ENCODE measurements around the gene CDKN2B-AS1. TPM values are rescaled to one million over a fixed set of nuclear protein-coding genes. Genes with fewer than 3 reads are reported as not detected.
"Not testable (repeated sequence)": the region's sequence is repeated elsewhere in the genome, so short reads cannot be mapped to it uniquely, and the experiment has no call there.

CDKN2B-AS1 gene
- total RNA-seq, 1 donor from 2014 or later = 0.53 TPM

DNA sequence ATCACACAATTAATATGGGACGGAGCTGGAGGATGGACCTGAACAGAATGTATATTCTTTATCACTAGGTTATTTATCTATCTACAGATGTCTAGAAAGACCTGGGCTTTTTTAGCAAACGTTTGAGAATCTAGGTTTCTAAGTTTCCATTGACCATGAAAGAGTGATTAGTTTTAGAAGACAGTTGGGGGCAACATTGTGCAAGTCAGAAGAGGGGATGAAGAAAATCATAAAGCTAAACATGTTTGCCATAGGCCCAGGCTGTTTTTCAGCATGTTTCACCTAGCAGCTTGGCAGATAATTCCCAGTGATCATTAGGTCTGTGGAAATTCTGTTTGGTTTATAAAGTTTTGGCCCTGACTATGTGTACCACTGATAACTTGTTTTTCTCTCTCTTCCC is 58.6 kb downstream of the CDKN2B-AS1 start:
- Histone ChIP-seq H3K36me3 (ENCODE audit: control insufficient read depth, insufficient read depth, low read length) (no peaks in the 10 kb centered on the region), H3K4me3 (ENCODE audit: low read depth, low read length) (no peak overlapping the region), H3K27me3 (ENCODE audit: control insufficient read depth, insufficient read depth, low read length) (no peaks in the 10 kb centered on the region)
- FAIRE-seq = no peak
- DNase-seq (ENCODE audit: low read depth) = no peak
- TF ChIP-seq, protein P1, sequence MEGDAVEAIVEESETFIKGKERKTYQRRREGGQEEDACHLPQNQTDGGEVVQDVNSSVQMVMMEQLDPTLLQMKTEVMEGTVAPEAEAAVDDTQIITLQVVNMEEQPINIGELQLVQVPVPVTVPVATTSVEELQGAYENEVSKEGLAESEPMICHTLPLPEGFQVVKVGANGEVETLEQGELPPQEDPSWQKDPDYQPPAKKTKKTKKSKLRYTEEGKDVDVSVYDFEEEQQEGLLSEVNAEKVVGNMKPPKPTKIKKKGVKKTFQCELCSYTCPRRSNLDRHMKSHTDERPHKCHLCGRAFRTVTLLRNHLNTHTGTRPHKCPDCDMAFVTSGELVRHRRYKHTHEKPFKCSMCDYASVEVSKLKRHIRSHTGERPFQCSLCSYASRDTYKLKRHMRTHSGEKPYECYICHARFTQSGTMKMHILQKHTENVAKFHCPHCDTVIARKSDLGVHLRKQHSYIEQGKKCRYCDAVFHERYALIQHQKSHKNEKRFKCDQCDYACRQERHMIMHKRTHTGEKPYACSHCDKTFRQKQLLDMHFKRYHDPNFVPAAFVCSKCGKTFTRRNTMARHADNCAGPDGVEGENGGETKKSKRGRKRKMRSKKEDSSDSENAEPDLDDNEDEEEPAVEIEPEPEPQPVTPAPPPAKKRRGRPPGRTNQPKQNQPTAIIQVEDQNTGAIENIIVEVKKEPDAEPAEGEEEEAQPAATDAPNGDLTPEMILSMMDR (IDR thresholded peaks at IDR 0.05; ENCODE audit: insufficient read depth, low read length, severe bottlenecking) = no peak

DNA sequence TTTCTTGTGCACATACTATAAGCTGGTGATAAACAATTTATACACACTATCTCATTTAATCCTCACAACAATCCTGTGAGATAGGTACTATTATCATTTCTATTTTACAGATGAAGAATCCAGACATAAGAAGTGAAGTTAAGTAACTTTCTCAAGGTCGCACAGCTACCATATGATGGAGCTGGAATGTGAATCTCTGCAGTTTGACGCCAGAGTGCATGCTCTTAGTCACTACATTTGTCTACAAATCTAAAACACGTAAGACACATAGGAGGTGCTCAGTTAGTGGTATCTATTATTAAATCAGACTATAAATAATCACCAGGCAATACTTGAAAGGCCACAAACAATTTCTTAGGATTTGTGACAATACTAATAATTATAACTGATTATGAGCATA is 59.5 kb downstream of the CDKN2B-AS1 start:
- FAIRE-seq = no peak
- Histone ChIP-seq H3K4me3 (ENCODE audit: low read depth, low read length) (no peak overlapping the region), H3K36me3 (ENCODE audit: control insufficient read depth, insufficient read depth, low read length) (no peaks in the 10 kb centered on the region), H3K27me3 (ENCODE audit: control insufficient read depth, insufficient read depth, low read length) (no peaks in the 10 kb centered on the region)
- TF ChIP-seq, protein P1 (IDR thresholded peaks at IDR 0.05; ENCODE audit: insufficient read depth, low read length, severe bottlenecking) = no peak
- DNase-seq (ENCODE audit: low read depth) = no peak

DNA sequence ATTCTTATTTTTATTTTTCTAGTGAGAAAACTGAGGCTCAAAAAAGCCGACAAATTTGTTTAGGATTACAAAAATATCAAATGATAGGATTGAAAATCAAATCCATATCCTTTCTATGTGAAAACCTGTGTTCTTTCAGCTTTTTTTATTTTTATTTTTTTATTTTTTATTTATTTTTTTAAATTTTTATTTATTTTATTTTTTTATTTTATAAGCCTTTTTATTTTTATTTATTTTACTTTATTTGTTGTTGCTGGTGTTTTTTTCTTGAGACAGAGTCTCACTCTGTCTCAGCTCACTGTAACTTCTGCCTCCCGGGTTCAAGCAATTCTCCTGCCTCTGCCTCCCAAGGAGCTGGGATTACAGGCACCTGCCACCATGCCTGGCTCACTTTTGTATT is 59.9 kb downstream of the CDKN2B-AS1 start:
- TF ChIP-seq, protein P1 (IDR thresholded peaks at IDR 0.05; ENCODE audit: insufficient read depth, low read length, severe bottlenecking) = no peak
- Histone ChIP-seq H3K27me3 (ENCODE audit: control insufficient read depth, insufficient read depth, low read length) (no peaks in the 10 kb centered on the region), H3K4me3 (ENCODE audit: low read depth, low read length) (no peak overlapping the region), H3K36me3 (ENCODE audit: control insufficient read depth, insufficient read depth, low read length) (no peaks in the 10 kb centered on the region)
- FAIRE-seq (no peak), DNase-seq (ENCODE audit: low read depth) (no peak)

DNA sequence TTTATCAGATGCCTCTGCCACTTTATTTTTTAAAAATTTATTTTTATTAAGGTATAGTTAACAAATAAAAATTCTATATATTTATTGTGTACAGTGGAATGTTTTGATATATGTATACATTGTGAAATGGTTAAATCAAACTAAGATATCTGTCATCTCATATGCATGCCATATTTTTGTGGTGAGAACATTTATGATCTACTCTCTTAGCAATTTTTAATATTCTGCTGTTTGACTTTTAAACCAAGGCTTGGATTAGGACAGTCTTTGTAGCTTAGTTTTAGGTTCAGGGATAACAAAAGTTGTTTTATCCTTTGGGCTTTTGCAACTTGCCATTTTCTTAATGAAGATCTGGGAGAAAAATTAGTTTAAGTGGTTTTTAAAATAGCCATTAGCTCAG is 60.5 kb downstream of the CDKN2B-AS1 start:
- Histone ChIP-seq H3K4me3 (ENCODE audit: low read depth, low read length) (no peak overlapping the region), H3K36me3 (ENCODE audit: control insufficient read depth, insufficient read depth, low read length) (no peaks in the 10 kb centered on the region), H3K27me3 (ENCODE audit: control insufficient read depth, insufficient read depth, low read length) (no peaks in the 10 kb centered on the region)
- peak; percentile 51 for DNase-seq (ENCODE audit: low read depth)
- TF ChIP-seq, protein P1 (IDR thresholded peaks at IDR 0.05; ENCODE audit: insufficient read depth, low read length, severe bottlenecking) = no peak
- FAIRE-seq = no peak

DNA sequence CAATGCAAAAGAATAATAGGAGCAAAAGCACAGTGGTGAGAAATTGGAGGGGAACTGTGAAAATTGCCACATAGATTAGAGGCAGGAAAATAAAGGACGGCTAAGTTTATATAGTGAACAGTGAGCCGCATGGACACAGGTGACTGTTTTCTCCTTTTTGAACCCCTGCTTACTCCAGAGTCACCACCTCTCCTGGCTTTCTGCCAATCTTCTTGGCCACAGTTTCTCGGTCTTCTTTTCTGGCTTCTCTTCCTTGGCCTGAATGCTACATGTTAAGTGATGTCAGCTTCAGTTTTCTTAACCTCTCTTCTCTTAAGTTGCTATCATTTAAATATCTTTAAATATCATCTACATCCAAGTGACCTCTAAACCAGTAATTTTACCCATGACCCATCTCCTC is 61.8 kb downstream of the CDKN2B-AS1 start:
- Histone ChIP-seq H3K4me3 (ENCODE audit: low read depth, low read length) (no peak overlapping the region), H3K27me3 (ENCODE audit: control insufficient read depth, insufficient read depth, low read length) (no peaks in the 10 kb centered on the region), H3K36me3 (ENCODE audit: control insufficient read depth, insufficient read depth, low read length) (no peaks in the 10 kb centered on the region)
- TF ChIP-seq, protein P1 (IDR thresholded peaks at IDR 0.05; ENCODE audit: insufficient read depth, low read length, severe bottlenecking) = no peak
- FAIRE-seq (no peak), DNase-seq (ENCODE audit: low read depth) (no peak)

DNA sequence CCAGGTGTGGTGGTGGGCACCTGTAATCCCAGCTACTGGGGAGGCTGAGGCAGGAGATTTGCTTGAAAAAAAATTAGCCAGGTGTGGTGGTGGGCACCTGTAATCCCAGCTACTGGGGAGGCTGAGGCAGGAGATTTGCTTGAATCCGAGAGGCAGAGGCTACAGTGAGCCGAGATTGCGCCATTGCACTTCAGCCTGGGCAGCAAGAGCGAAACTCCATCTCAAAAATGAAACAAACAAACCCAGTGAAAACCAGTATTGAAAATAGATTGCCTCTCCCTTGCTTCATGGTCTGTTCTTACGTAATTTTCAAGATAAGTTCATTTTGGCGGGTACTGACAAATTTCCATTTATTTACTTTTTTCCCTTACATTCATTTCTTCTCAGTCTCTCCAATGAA is 63.4 kb downstream of the CDKN2B-AS1 start:
- DNase-seq (ENCODE audit: low read depth); H3K36me3 ChIP-seq (ENCODE audit: control insufficient read depth, insufficient read depth, low read length); H3K4me3 ChIP-seq (ENCODE audit: low read depth, low read length); FAIRE-seq; H3K27me3 ChIP-seq (ENCODE audit: control insufficient read depth, insufficient read depth, low read length): not testable (repeated sequence)
